GM21786 (cell line): Measurements from ENCODE around the gene ZNF609.

Experiments used
- ATAC-seq: cut with Tn5 transposase; IDR thresholded peaks from one replicate; pipeline ENCODE4 v1.9.1; 2021; ENCODE audit not compliant: unreplicated experiment

ZNF609 gene

GRCh38 chr15:64712353-64712752, 252.0 kb downstream of the ZNF609 start:
- ATAC-seq = no peak

GRCh38 chr15:64713592-64713991, 253.2 kb downstream of the ZNF609 start:
- ATAC-seq = no peak

- no peak for ATAC-seq
Observed at GRCh38 chr15:64716452-64716851, 256.1 kb downstream of the ZNF609 start.

- no peak for ATAC-seq
Observed at GRCh38 chr15:64717130-64717529, 256.8 kb downstream of the ZNF609 start.

- ATAC-seq = no peak
Observed at GRCh38 chr15:64717735-64718495, 257.5 kb downstream of the ZNF609 start.

- ATAC-seq = no peak
Observed at GRCh38 chr15:64720188-64720587, 259.8 kb downstream of the ZNF609 start.

GRCh38 chr15:64730151-64730550, 269.8 kb downstream of the ZNF609 start:
- ATAC-seq = no peak

GRCh38 chr15:64731012-64731804, 270.8 kb downstream of the ZNF609 start:
- ATAC-seq = no peak

- no peak for ATAC-seq
Observed at GRCh38 chr15:64731805-64732151, 271.4 kb downstream of the ZNF609 start.

- ATAC-seq = no peak
Observed at GRCh38 chr15:64732156-64732860, 271.9 kb downstream of the ZNF609 start.
